Measurements from ENCODE around the gene CRYM.
"Not testable (repeated sequence)": the region's sequence is repeated elsewhere in the genome, so short reads cannot be mapped to it uniquely, and the experiment has no call there.

Gene CRYM

GRCh38 chr16:21277045-21277926 is 804 bp downstream of the CRYM start:
- DNase-seq: no peak

- no peak for DNase-seq
These were observed 2.0 kb downstream of the CRYM start for GRCh38 chr16:21276090-21276489.

GRCh38 chr16:21275529-21275928 is 2.6 kb downstream of the CRYM start:
- DNase-seq: no peak

- no peak for DNase-seq
These were observed 3.8 kb downstream of the CRYM start for GRCh38 chr16:21274172-21274726.

GRCh38 chr16:21272763-21273162 is 5.3 kb downstream of the CRYM start:
- not testable (repeated sequence) for DNase-seq

GRCh38 chr16:21272253-21272652 is 5.8 kb downstream of the CRYM start:
- DNase-seq: no peak

GRCh38 chr16:21268236-21268635 is 9.9 kb downstream of the CRYM start:
- no peak for DNase-seq

GRCh38 chr16:21267298-21267697 is 10.8 kb downstream of the CRYM start:
- no peak for DNase-seq

- DNase-seq: no peak
These were observed 12.8 kb downstream of the CRYM start for GRCh38 chr16:21265104-21265837.

GRCh38 chr16:21264571-21265036 is 13.5 kb downstream of the CRYM start:
- no peak for DNase-seq

GRCh38 chr16:21263640-21264570 is 14.2 kb downstream of the CRYM start:
- DNase-seq: no peak

GRCh38 chr16:21262779-21263639 is 15.1 kb downstream of the CRYM start:
- no peak for DNase-seq

GRCh38 chr16:21260870-21261791 is 17.0 kb downstream of the CRYM start:
- no peak for DNase-seq

- no peak for DNase-seq
These were observed 20.8 kb downstream of the CRYM start for GRCh38 chr16:21257284-21257683.

- no peak for DNase-seq
These were observed 21.5 kb downstream of the CRYM start for GRCh38 chr16:21256636-21257035.

- no peak for DNase-seq
These were observed 24.6 kb downstream of the CRYM start for GRCh38 chr16:21253470-21253869.

- no peak for DNase-seq
These were observed 27.8 kb downstream of the CRYM start for GRCh38 chr16:21250072-21250923.

- DNase-seq: not testable (repeated sequence)
These were observed 29.9 kb downstream of the CRYM start for GRCh38 chr16:21248179-21248578.

- DNase-seq: no peak
These were observed 33.4 kb downstream of the CRYM start for GRCh38 chr16:21244518-21245215.
